K562 (cell line): Measurements from ENCODE around the gene SPDYE18. TPM values are rescaled to one million over a fixed set of nuclear protein-coding genes. Genes with fewer than 3 reads are reported as not detected.
"Not testable (repeated sequence)": the region's sequence is repeated elsewhere in the genome, so short reads cannot be mapped to it uniquely, and the experiment has no call there.

Experiments
- ATAC-seq: fragments of 200-7000 bp; cut with Tn5 transposase; 3 replicates; pipeline ENCODE4 v1.9.1; 2020; ENCODE audit warnings: moderate library complexity
- BruUV-seq: library from RNA; stranded (reverse); fragments of 400-500 nt; replicated peaks from 2 replicates; lab custom pipeline; 2021; lab: Mats Ljungman, UMichigan
- CTCF ChIA-PET: fragments of 300-600 bp; formaldehyde crosslinking; extraction: SDS; loops from one replicate; lab custom pipeline; 2021; ENCODE audit warnings: low intra/inter-chr PET ratio; lab: Yijun Ruan, JAX
- POLR2A ChIA-PET: fragments of 300-600, 350-650 bp; sonication (Branson Sonifier 250); formaldehyde crosslinking; extraction: SDS; loops from one replicate; lab custom pipeline; 2021; ENCODE audit warnings: antibody characterized with exemption, inconsistent platforms; lab: Yijun Ruan, JAX
- DNase-seq, 4 experiments: peaks; one replicate each; pipeline versions ENCODE4 v3.0.0 to v3.0.0-alpha.2; 2011 to 2018; ENCODE audit warnings: low spot score in 3 of 4, mixed read lengths in 3 of 4; ENCODE audit errors: extremely low read depth in 1 of 4
- FAIRE-seq: peaks from 2 replicates; lab custom pipeline; 2011; peaks lifted over from hg19 to GRCh38; lab: Jason Lieb, UNC
- H2AFZ ChIP-seq: 2 replicates; pipeline ENCODE4 v1.6.0; 2011; ENCODE audit warnings: low read depth, low read length, control low read depth, inconsistent platforms
- H3K27ac ChIP-seq: fragments of 200-600 bp; 3 replicates; pipeline ENCODE4 v1.8.0; 2011; ENCODE audit warnings: low read depth, mild to moderate bottlenecking, control low read depth, inconsistent platforms, low read length, moderate library complexity, mixed read lengths; ENCODE audit errors: extremely low read depth
- H3K27me3 ChIP-seq, 2 experiments: fragments of 300-600 bp in 1 of 2; 2 replicates in 1 of 2; 3 replicates in 1 of 2; pipeline versions ENCODE4 v1.6.0 to v1.8.0; 2011; ENCODE audit warnings: inconsistent platforms in 2 of 2, low read length in 2 of 2, mild to moderate bottlenecking in 1 of 2, mixed read lengths in 1 of 2, moderate library complexity in 1 of 2; ENCODE audit not compliant: control insufficient read depth in 2 of 2, insufficient read depth in 2 of 2
- H3K36me3 ChIP-seq: fragments of 300-600 bp; 3 replicates; pipeline ENCODE4 v1.8.0; 2011; ENCODE audit warnings: mild to moderate bottlenecking, low read length, inconsistent platforms; ENCODE audit not compliant: control insufficient read depth, insufficient read depth
- H3K4me1 ChIP-seq, 2 experiments: fragments of 200-600 bp in 1 of 2; replicated peaks in 1 of 2; 2 replicates in 1 of 2; 3 replicates in 1 of 2; pipeline versions ENCODE4 v1.5.1 to v1.8.0; 2011; ENCODE audit warnings: inconsistent platforms in 2 of 2, low read length in 2 of 2, mild to moderate bottlenecking in 1 of 2, mixed read lengths in 1 of 2, moderate library complexity in 1 of 2; ENCODE audit not compliant: control insufficient read depth in 2 of 2, insufficient read depth in 2 of 2
- H3K4me2 ChIP-seq: 2 replicates; pipeline ENCODE4 v1.6.1; 2011; ENCODE audit warnings: low read length, control low read depth, inconsistent platforms, mixed read lengths; ENCODE audit not compliant: insufficient read depth
- H3K4me3 ChIP-seq: fragments of 200-600 bp; sonication (generic), shearing (Covaris generic); 2 replicates; pipeline ENCODE4 v1.5.1; 2016; ENCODE audit warnings: control low read depth, inconsistent platforms
- H3K79me2 ChIP-seq: fragments of 200-600 bp; 3 replicates; pipeline ENCODE4 v1.8.0; 2011; ENCODE audit warnings: low read length, inconsistent platforms; ENCODE audit not compliant: control insufficient read depth, insufficient read depth
- H3K9ac ChIP-seq, 2 experiments: 2 replicates each; pipeline versions ENCODE4 v1.6.0 to v1.6.1; 2011; ENCODE audit warnings: low read depth in 2 of 2, low read length in 2 of 2, control low read depth in 1 of 2, inconsistent platforms in 1 of 2, mild to moderate bottlenecking in 1 of 2, mixed read lengths in 1 of 2; ENCODE audit not compliant: insufficient read depth in 1 of 2
- H3K9me1 ChIP-seq: one replicate; pipeline ENCODE4 v1.6.0; 2011; ENCODE audit warnings: inconsistent platforms, mild to moderate bottlenecking, low read length, moderate library complexity; ENCODE audit not compliant: control insufficient read depth, insufficient read depth
- H3K9me3 ChIP-seq: replicated peaks from 2 replicates; pipeline ENCODE4 v1.5.1; 2011; ENCODE audit warnings: low read depth, low read length, inconsistent platforms; ENCODE audit not compliant: control insufficient read depth, insufficient read depth
- H4K20me1 ChIP-seq: replicated peaks from 2 replicates; pipeline ENCODE4 v1.6.1; 2011; ENCODE audit warnings: low read length, inconsistent platforms, mixed read lengths; ENCODE audit not compliant: control insufficient read depth, insufficient read depth
- WGBS: fragments of 100-300 bp; shearing (Covaris generic); methylation state at CpG from one replicate; pipeline ENCODE4 v1.1.6; 2016; ENCODE audit warnings: low coverage, mixed read lengths; ENCODE audit not compliant: insufficient coverage; ENCODE audit errors: missing lambda C conversion rate; 5-methylcytosine and 5-hydroxymethylcytosine counted together
- in situ Hi-C: fragments of 300-500 bp; cut with MboI; formaldehyde crosslinking; loops from 4 replicates; pipeline ENCODE4 v1.15.0; 2018; ENCODE audit warnings: inconsistent platforms, mixed read lengths
- intact Hi-C: fragments of 100-400 bp; cut with micrococcal nuclease; formaldehyde crosslinking; loops from 2 replicates; pipeline ENCODE4 v1.14.2; 2022
- polyA plus RNA-seq, 8 experiments: library from polyadenylated mRNA; depleted of rRNA in 4 of 8; stranded (reverse) in 5 of 8; unstranded in 3 of 8; fragments of >200 nt; fragmentation: Nextera tagmentation in 2 of 8; fragmentation: Illumina TruSeq in 1 of 8; extraction: Ambion mirVana in 2 of 8; extraction: Trizol in 1 of 8; gene quantifications; 2 replicates each; pipeline versions ENCODE4 v1.2.1 to v1.2.3, GENCODE V29; 2011 to 2014; ENCODE audit warnings: inconsistent platforms in 1 of 8, missing spikeins in 1 of 8
- total RNA-seq, 7 experiments: library from RNA; depleted of rRNA in 6 of 7; stranded (reverse); fragments of >200 nt in 6 of 7; fragmentation: Illumina TruSeq in 2 of 7; extraction: Trizol in 2 of 7; gene quantifications; 2 replicates each; pipeline versions ENCODE4 v1.2.1 to v1.2.3, GENCODE V29; 2011 to 2021; ENCODE audit warnings: low replicate concordance in 1 of 7

SPDYE18 gene
- total and polyA plus RNA-seq, 9 of the 15 experiments (the other 6 are each of a cell fraction or from before 2014, with no cell fraction given): 0.16 to 0.44 (median 0.22) TPM; not detected in 3

DNA sequence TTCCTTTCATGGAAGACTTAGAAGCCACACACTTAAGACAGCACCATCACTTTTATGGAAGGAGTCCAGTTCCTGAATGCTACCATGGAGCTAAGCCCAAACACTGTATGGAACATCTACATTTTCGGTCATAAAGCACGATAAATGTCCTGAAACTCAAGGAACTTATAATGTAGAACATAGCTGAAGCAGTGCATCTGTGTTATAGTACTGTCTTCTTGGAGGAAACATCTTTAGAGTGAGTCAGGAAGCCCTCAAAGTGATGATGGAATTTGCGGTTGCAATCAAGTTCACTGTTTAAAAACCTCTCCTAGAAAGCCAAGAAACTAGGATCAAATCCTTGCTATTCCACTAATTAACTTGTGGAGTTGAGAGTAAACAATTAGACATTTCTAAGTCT is 43.5 kb upstream of the SPDYE18 start:
- H3K4me1 ChIP-seq, in situ Hi-C loops, H3K27me3 ChIP-seq, ATAC-seq, CTCF ChIA-PET, H3K4me3 ChIP-seq, BruUV-seq, DNase-seq, H2AFZ ChIP-seq, H3K9ac ChIP-seq, intact Hi-C loops, H3K36me3 ChIP-seq, H4K20me1 ChIP-seq, POLR2A ChIA-PET, H3K9me1 ChIP-seq, H3K9me3 ChIP-seq, H3K27ac ChIP-seq, H3K4me2 ChIP-seq, H3K79me2 ChIP-seq: not testable (repeated sequence)
- FAIRE-seq: peak; percentile 49
- 25% methylated on average over 3 of the region's 3 CpGs for WGBS

DNA sequence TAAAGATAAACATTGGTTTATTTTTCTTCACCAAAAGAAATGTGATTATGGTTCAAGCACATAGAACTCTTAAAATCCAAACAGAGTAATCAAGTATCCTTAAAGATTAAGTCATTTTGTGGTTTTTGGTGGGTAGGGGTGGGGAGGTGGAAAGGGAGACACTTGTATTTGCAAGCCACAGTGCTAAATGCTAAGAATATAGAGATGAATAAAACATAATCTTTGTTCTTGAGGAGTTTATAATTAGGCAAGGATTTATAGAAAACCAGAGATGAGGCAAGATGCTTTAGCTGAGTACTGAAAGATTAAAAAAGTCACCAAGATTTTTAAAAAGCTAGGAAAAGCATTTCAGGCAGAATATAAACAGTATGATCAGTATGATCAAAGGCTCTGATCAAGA is 40.3 kb upstream of the SPDYE18 start:
- H3K4me2 ChIP-seq, intact Hi-C loops, H3K79me2 ChIP-seq, H3K4me3 ChIP-seq, H3K27ac ChIP-seq, POLR2A ChIA-PET, BruUV-seq, H3K36me3 ChIP-seq, DNase-seq, H4K20me1 ChIP-seq, CTCF ChIA-PET, H3K9me1 ChIP-seq, H3K4me1 ChIP-seq, H3K27me3 ChIP-seq, H2AFZ ChIP-seq, H3K9ac ChIP-seq, in situ Hi-C loops, H3K9me3 ChIP-seq, ATAC-seq: not testable (repeated sequence)
- peak; percentile 35 for FAIRE-seq

DNA sequence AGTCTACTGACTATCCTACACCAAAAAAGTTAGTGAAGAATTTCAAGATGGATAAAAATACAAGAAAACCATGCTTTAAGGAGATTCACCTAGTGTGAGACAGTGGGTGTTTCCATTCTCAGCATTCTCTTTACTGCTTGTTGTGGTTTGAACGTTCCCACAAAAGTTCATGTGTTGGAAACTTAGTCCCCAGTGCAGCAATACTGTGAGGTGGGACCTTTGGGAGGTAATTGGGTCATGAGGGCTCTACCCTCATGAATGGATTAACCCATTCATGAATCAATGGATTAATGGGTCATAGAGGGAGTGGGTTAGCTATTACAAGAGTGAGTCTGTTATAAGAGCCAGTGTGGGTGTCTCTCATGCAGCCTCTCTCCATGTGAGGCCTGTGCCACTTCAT is 38.8 kb upstream of the SPDYE18 start:
- H4K20me1 ChIP-seq, DNase-seq, H3K9me1 ChIP-seq, H2AFZ ChIP-seq, BruUV-seq, ATAC-seq, intact Hi-C loops, H3K79me2 ChIP-seq, H3K9me3 ChIP-seq, H3K27ac ChIP-seq, FAIRE-seq, in situ Hi-C loops, CTCF ChIA-PET, POLR2A ChIA-PET, H3K9ac ChIP-seq, H3K4me2 ChIP-seq, H3K27me3 ChIP-seq, H3K4me3 ChIP-seq, H3K36me3 ChIP-seq, H3K4me1 ChIP-seq: not testable (repeated sequence)
- WGBS: 9% methylated on average over 1 of the region's 1 CpG

DNA sequence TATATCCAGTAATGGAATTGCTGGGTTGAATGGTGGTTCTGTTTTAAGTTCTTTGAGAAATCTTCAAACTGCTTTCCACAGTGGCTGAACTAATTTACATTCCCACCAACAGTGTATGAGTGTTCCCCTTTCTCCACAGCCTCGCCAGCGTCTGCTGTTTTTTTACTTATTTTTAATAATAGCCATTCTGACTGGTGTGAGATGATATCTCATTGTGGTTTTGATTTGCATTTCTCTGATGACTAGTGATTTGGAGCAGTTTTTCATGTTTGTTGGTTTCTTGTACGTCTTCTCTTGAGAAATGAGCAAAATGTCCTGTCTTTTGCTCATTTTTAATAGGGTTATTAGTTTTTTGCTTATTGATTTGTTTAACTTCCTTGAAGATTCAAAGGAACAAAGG is 38.1 kb upstream of the SPDYE18 start:
- H3K27me3 ChIP-seq, H3K9me3 ChIP-seq, H3K9me1 ChIP-seq, intact Hi-C loops, BruUV-seq, FAIRE-seq, H3K27ac ChIP-seq, ATAC-seq, POLR2A ChIA-PET, CTCF ChIA-PET, H3K79me2 ChIP-seq, H3K4me3 ChIP-seq, H4K20me1 ChIP-seq, H3K4me2 ChIP-seq, H3K4me1 ChIP-seq, H3K36me3 ChIP-seq, H3K9ac ChIP-seq, DNase-seq, in situ Hi-C loops, H2AFZ ChIP-seq: not testable (repeated sequence)
- WGBS: 34% methylated on average over 3 of the region's 3 CpGs
